ENCODE measurements around the gene NPFFR1. TPM values are rescaled to one million over a fixed set of nuclear protein-coding genes. Genes with fewer than 3 reads are reported as not detected.

The NPFFR1 gene
- total RNA-seq, 1 donor from 2014 or later, result 1.0 TPM

- intact Hi-C loops (cut with DNase I), result loop anchor here (10.0 kb wide), 1 partner anchor 144 kb away; no protein-coding TSS in a partner anchor
- TF ChIP-seq CTCF (IDR thresholded peaks at IDR 0.05), result no peak
- Histone ChIP-seq H3K9me3 (no peaks in the 10 kb centered on the region), H3K36me3 (peaks cover 35% of the 10 kb centered on the region), H3K27ac (peak overlapping the region; percentile 40), H3K4me1 (peaks cover 11% of the 10 kb centered on the region), H3K27me3 (ENCODE audit: low read depth) (no peaks in the 10 kb centered on the region), H3K4me3 (no peak overlapping the region)
- DNase-seq (no peak), ATAC-seq (no peak)
Observed at GRCh38 chr10:70221030-70221429, 62.8 kb downstream of the NPFFR1 start.

GRCh38 chr10:70212879-70213278, 70.9 kb downstream of the NPFFR1 start:
- ATAC-seq, result no peak
- Histone ChIP-seq H3K36me3 (peaks cover 99% of the 10 kb centered on the region), H3K27ac (no peak overlapping the region), H3K27me3 (ENCODE audit: low read depth) (no peaks in the 10 kb centered on the region), H3K4me3 (no peak overlapping the region), H3K4me1 (no peaks in the 10 kb centered on the region), H3K9me3 (no peaks in the 10 kb centered on the region)
- no peak for TF ChIP-seq CTCF (IDR thresholded peaks at IDR 0.05)
- DNase-seq, result no peak
- intact Hi-C loops (cut with DNase I), result no loop called here

- intact Hi-C loops (cut with DNase I), result no loop called here
- DNase-seq (no peak), ATAC-seq (no peak)
- Histone ChIP-seq H3K27ac (no peak overlapping the region), H3K36me3 (peaks cover 99% of the 10 kb centered on the region), H3K27me3 (ENCODE audit: low read depth) (no peaks in the 10 kb centered on the region), H3K9me3 (no peaks in the 10 kb centered on the region), H3K4me3 (no peak overlapping the region), H3K4me1 (no peaks in the 10 kb centered on the region)
- no peak for TF ChIP-seq CTCF (IDR thresholded peaks at IDR 0.05)
Observed at GRCh38 chr10:70212277-70212676, 71.5 kb downstream of the NPFFR1 start.

GRCh38 chr10:70206762-70207161, 77.0 kb downstream of the NPFFR1 start:
- intact Hi-C loops (cut with DNase I), result no loop called here
- H3K4me1 ChIP-seq, result no peaks in the 10 kb centered on the region
- H3K27ac ChIP-seq, result no peak overlapping the region
- H3K27me3 ChIP-seq (ENCODE audit: low read depth), result no peaks in the 10 kb centered on the region
- H3K36me3 ChIP-seq, result peaks cover 97% of the 10 kb centered on the region
- ATAC-seq (no peak), DNase-seq (no peak)
- TF ChIP-seq CTCF (IDR thresholded peaks at IDR 0.05), result no peak
- H3K9me3 ChIP-seq, result no peaks in the 10 kb centered on the region
- no peak overlapping the region for H3K4me3 ChIP-seq

- no peaks in the 10 kb centered on the region for H3K4me1 ChIP-seq
- intact Hi-C loops (cut with DNase I), result no loop called here
- H3K27ac ChIP-seq, result no peak overlapping the region
- no peaks in the 10 kb centered on the region for H3K9me3 ChIP-seq
- H3K36me3 ChIP-seq, result peaks cover 79% of the 10 kb centered on the region
- H3K4me3 ChIP-seq, result no peak overlapping the region
- ATAC-seq (no peak), DNase-seq (no peak)
- no peak for TF ChIP-seq CTCF (IDR thresholded peaks at IDR 0.05)
- no peaks in the 10 kb centered on the region for H3K27me3 ChIP-seq (ENCODE audit: low read depth)
Observed at GRCh38 chr10:70201105-70201504, 82.7 kb downstream of the NPFFR1 start.
